Uterus (tissue), 2 donors: ENCODE data around the gene BTF3L4.

ENCODE experiments used
- POLR2A ChIP-seq, 2 donors: fragments of 450-650 bp; IDR thresholded peaks; one replicate each; pipeline ENCODE4 v1.6.1; 2016; ENCODE audit warnings: antibody characterized with exemption in 2 of 2, mild to moderate bottlenecking in 1 of 2, moderate library complexity in 1 of 2
- TF ChIP-seq, protein P1 (sequence below), 4 experiments: fragments of 200-600 bp in 2 of 4; fragments of 450-650 bp in 2 of 4; sonication (generic) in 2 of 4; IDR thresholded peaks; one replicate each; pipeline ENCODE4 v1.5.1; 2016 to 2019; ENCODE audit warnings: antibody characterized with exemption in 4 of 4, mild to moderate bottlenecking in 2 of 4, moderate library complexity in 1 of 4

DNA sequence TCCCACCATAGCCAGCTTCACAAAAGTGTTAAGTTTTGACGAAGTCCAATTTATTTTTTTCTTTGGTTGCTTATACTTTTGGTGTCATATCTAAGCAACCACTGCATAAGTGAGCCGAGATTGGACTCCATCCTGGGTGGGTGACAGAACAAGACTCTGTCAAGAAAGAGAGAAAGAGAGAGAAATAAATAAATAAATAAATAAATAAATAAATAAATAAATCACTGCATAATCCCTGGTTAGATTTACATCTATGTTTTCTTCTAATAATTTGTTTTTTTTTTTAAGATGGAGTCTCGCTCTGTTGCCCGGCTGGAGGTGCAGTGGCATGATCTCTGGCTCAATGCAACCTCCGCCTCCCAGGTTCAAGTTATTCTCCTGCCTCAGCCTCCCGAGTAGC lies 67.5 kb downstream of the BTF3L4 start:
- TF ChIP-seq POLR2A (IDR thresholded peaks at IDR 0.05), result no peak
- TF ChIP-seq, protein P1, sequence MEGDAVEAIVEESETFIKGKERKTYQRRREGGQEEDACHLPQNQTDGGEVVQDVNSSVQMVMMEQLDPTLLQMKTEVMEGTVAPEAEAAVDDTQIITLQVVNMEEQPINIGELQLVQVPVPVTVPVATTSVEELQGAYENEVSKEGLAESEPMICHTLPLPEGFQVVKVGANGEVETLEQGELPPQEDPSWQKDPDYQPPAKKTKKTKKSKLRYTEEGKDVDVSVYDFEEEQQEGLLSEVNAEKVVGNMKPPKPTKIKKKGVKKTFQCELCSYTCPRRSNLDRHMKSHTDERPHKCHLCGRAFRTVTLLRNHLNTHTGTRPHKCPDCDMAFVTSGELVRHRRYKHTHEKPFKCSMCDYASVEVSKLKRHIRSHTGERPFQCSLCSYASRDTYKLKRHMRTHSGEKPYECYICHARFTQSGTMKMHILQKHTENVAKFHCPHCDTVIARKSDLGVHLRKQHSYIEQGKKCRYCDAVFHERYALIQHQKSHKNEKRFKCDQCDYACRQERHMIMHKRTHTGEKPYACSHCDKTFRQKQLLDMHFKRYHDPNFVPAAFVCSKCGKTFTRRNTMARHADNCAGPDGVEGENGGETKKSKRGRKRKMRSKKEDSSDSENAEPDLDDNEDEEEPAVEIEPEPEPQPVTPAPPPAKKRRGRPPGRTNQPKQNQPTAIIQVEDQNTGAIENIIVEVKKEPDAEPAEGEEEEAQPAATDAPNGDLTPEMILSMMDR (IDR thresholded peaks at IDR 0.05), result no peak
